ENCODE measurements around the gene KIF13A. TPM values are rescaled to one million over a fixed set of nuclear protein-coding genes. Genes with fewer than 3 reads are reported as not detected.

Gene KIF13A
- total and polyA plus RNA-seq, 9 of the 15 experiments (the other 6 are each of a cell fraction or from before 2014, with no cell fraction given): 3.6 to 44.3 (median 29.7) TPM

GRCh38 chr6:17729223-17730077, 258.0 kb downstream of the KIF13A start (continued):
- TF ChIP-seq ZBTB5 (IDR thresholded peaks at IDR 0.05): no peak
- TF ChIP-seq ZKSCAN3 (CRISPR knock-in tag; IDR thresholded peaks at IDR 0.05): no peak
- peak; percentile 48; the same call in 1 of the 2 replicates for TF ChIP-seq RBFOX2 (IDR thresholded peaks at IDR 0.05; ENCODE audit: low read depth, low read length)
- TF ChIP-seq TSHZ1 (CRISPR knock-in tag; IDR thresholded peaks at IDR 0.05): no peak
- TF ChIP-seq MGA (IDR thresholded peaks at IDR 0.05): no peak
- TF ChIP-seq DEAF1 (CRISPR knock-in tag; IDR thresholded peaks at IDR 0.05): 0 out of 2 replicates have a peak, but pooled peaks have one; percentile 7
- TF ChIP-seq ZNF77 (CRISPR knock-in tag; IDR thresholded peaks at IDR 0.05): no peak
